Measurements from ENCODE around the gene EFHD2.
"Not testable (repeated sequence)": the region's sequence is repeated elsewhere in the genome, so short reads cannot be mapped to it uniquely, and the experiment has no call there.

The EFHD2 gene

GRCh38 chr1:15428252-15428651 is 18.6 kb downstream of the EFHD2 start:
- H3K9me3 ChIP-seq (ENCODE audit: control insufficient read depth, insufficient read depth, low read depth, low read length); H3K4me3 ChIP-seq (ENCODE audit: low read depth, low read length); H3K4me1 ChIP-seq (ENCODE audit: control insufficient read depth, insufficient read depth, low read length); H3K27ac ChIP-seq (ENCODE audit: extremely low read depth, low read depth, low read length); POLR2A ChIA-PET: not testable (repeated sequence)
- peaks cover 0 to 36% of the 10 kb centered on the region in 2 experiments; a peak in 1 of 3 replicates for H3K36me3 ChIP-seq (ENCODE audit: control insufficient read depth in 2 of 2, insufficient read depth in 1 of 2, low read length in 2 of 2)
- CTCF ChIA-PET, result interaction anchor here (0.6 to 8.5 kb wide), 4 partner anchors 9 to 124 kb away, joined by 3 to 145 read pairs (median 3); no protein-coding TSS in a partner anchor

GRCh38 chr1:15428815-15429435 is 19.2 kb downstream of the EFHD2 start:
- ChIA-PET POLR2A (no interaction called here), CTCF (interaction anchor here (0.6 to 8.5 kb wide), 2 partner anchors 105 to 125 kb away, joined by 3 to 145 read pairs; no protein-coding TSS in a partner anchor)
- H3K4me1 ChIP-seq (ENCODE audit: control insufficient read depth, insufficient read depth, low read length), result no peaks in the 10 kb centered on the region
- H3K9me3 ChIP-seq (ENCODE audit: control insufficient read depth, insufficient read depth, low read depth, low read length), result no peaks in the 10 kb centered on the region
- peaks cover 0 to 36% of the 10 kb centered on the region in 2 experiments; a peak in 1 of 3 replicates for H3K36me3 ChIP-seq (ENCODE audit: control insufficient read depth in 2 of 2, insufficient read depth in 1 of 2, low read length in 2 of 2)
- no peak overlapping the region for H3K27ac ChIP-seq (ENCODE audit: extremely low read depth, low read depth, low read length)
- no peak for TF ChIP-seq KLF10 (tag by site-specific recombination; IDR thresholded peaks at IDR 0.05)
- TF ChIP-seq GLIS2 (tag by site-specific recombination; IDR thresholded peaks at IDR 0.05), result 0 out of 2 replicates have a peak, but pooled peaks have one; percentile 10
- TF ChIP-seq MEIS1 (CRISPR knock-in tag; IDR thresholded peaks at IDR 0.05; ENCODE audit: borderline replicate concordance), result no peak
- H3K4me3 ChIP-seq (ENCODE audit: low read depth, low read length), result no peak overlapping the region

- CTCF ChIA-PET, result interaction anchor here (0.6 to 8.5 kb wide), 3 partner anchors 12 to 310 kb away, joined by 3 to 145 read pairs (median 8); no protein-coding TSS in a partner anchor
Measured at GRCh38 chr1:15429701-15430149, 20.0 kb downstream of the EFHD2 start.

More at GRCh38 chr1:15429701-15430149, 20.0 kb downstream of the EFHD2 start:
- POLR2A ChIA-PET, result no interaction called here
- no peak overlapping the region for H3K4me3 ChIP-seq (ENCODE audit: low read depth, low read length)
- no peaks in the 10 kb centered on the region for H3K9me3 ChIP-seq (ENCODE audit: control insufficient read depth, insufficient read depth, low read depth, low read length)
- peaks cover 0 to 36% of the 10 kb centered on the region in 2 experiments; a peak in 1 of 3 replicates for H3K36me3 ChIP-seq (ENCODE audit: control insufficient read depth in 2 of 2, insufficient read depth in 1 of 2, low read length in 2 of 2)
- no peaks in the 10 kb centered on the region for H3K4me1 ChIP-seq (ENCODE audit: control insufficient read depth, insufficient read depth, low read length)
- H3K27ac ChIP-seq (ENCODE audit: extremely low read depth, low read depth, low read length), result no peak overlapping the region
- no peak for TF ChIP-seq ZNF324 (tag by site-specific recombination; IDR thresholded peaks at IDR 0.05)
- no peak for TF ChIP-seq ZNF391 (tag by site-specific recombination; IDR thresholded peaks at IDR 0.05; ENCODE audit: borderline replicate concordance, low read depth)
- TF ChIP-seq ZSCAN23 (tag by site-specific recombination; IDR thresholded peaks at IDR 0.05), result no peak
- TF ChIP-seq ZNF645 (tag by site-specific recombination; IDR thresholded peaks at IDR 0.05), result no peak
- TF ChIP-seq ATF2 (tag by site-specific recombination; IDR thresholded peaks at IDR 0.05; ENCODE audit: low read depth), result peak; percentile 47
- TF ChIP-seq ZNF148 (tag by site-specific recombination; IDR thresholded peaks at IDR 0.05; ENCODE audit: borderline replicate concordance), result no peak
- 0 out of 2 replicates have a peak, but pooled peaks have one; percentile 28 for TF ChIP-seq SCRT2 (tag by site-specific recombination; IDR thresholded peaks at IDR 0.05)

All from HEK293 (cell line).